ENCODE results near the gene SLC27A1.

The SLC27A1 gene

GRCh38 chr19:17534767-17535166, 64.4 kb downstream of the SLC27A1 start:
- H3K79me2 ChIP-seq: no peaks in the 10 kb centered on the region

GRCh38 chr19:17536955-17537354, 66.6 kb downstream of the SLC27A1 start:
- no peak for TF ChIP-seq CTCF (IDR thresholded peaks at IDR 0.05)
- no peaks in the 10 kb centered on the region for H3K27me3 ChIP-seq (ENCODE audit: control insufficient read depth, insufficient read depth, low read length)
- no peaks in the 10 kb centered on the region for H3K79me2 ChIP-seq
- peaks cover 3% of the 10 kb centered on the region for H3K4me1 ChIP-seq
- H3K27ac ChIP-seq: no peak overlapping the region
- H3K9me3 ChIP-seq (ENCODE audit: control insufficient read depth, low read length): no peaks in the 10 kb centered on the region
- H3K4me2 ChIP-seq (ENCODE audit: low read length): no peak overlapping the region
- H3K4me3 ChIP-seq (ENCODE audit: low read depth, low read length): no peak overlapping the region
- H3K9ac ChIP-seq: no peak overlapping the region
- no peak overlapping the region for H2AFZ ChIP-seq
- no peaks in the 10 kb centered on the region for H3K36me3 ChIP-seq (ENCODE audit: control insufficient read depth, insufficient read depth, low read length)

More at GRCh38 chr19:17534767-17535166, 64.4 kb downstream of the SLC27A1 start:
- Histone ChIP-seq H3K36me3 (ENCODE audit: control insufficient read depth, insufficient read depth, low read length) (no peaks in the 10 kb centered on the region), H3K4me1 (peaks cover 3% of the 10 kb centered on the region), H3K27ac (no peak overlapping the region), H3K27me3 (ENCODE audit: control insufficient read depth, insufficient read depth, low read length) (no peaks in the 10 kb centered on the region), H3K4me2 (ENCODE audit: low read length) (no peak overlapping the region), H3K9me3 (ENCODE audit: control insufficient read depth, low read length) (no peaks in the 10 kb centered on the region), H2AFZ (no peak overlapping the region), H3K4me3 (ENCODE audit: low read depth, low read length) (no peak overlapping the region), H3K9ac (no peak overlapping the region)
- no peak for TF ChIP-seq CTCF (IDR thresholded peaks at IDR 0.05)

GRCh38 chr19:17538684-17539237, 68.4 kb downstream of the SLC27A1 start:
- Histone ChIP-seq H3K27me3 (ENCODE audit: control insufficient read depth, insufficient read depth, low read length) (no peaks in the 10 kb centered on the region), H3K4me1 (peaks cover 3% of the 10 kb centered on the region), H3K27ac (no peak overlapping the region), H2AFZ (peak overlapping the region; percentile 93), H3K9me3 (ENCODE audit: control insufficient read depth, low read length) (no peaks in the 10 kb centered on the region), H3K9ac (peak overlapping the region; percentile 73), H3K36me3 (ENCODE audit: control insufficient read depth, insufficient read depth, low read length) (no peaks in the 10 kb centered on the region), H3K79me2 (no peaks in the 10 kb centered on the region), H3K4me2 (ENCODE audit: low read length) (peak overlapping the region; percentile 80), H3K4me3 (ENCODE audit: low read depth, low read length) (peak overlapping the region; percentile 63)
- TF ChIP-seq CTCF (IDR thresholded peaks at IDR 0.05): no peak

- no peaks in the 10 kb centered on the region for H3K36me3 ChIP-seq (ENCODE audit: control insufficient read depth, insufficient read depth, low read length)
These were observed 69.2 kb downstream of the SLC27A1 start for GRCh38 chr19:17539238-17540117.

More at GRCh38 chr19:17539238-17540117, 69.2 kb downstream of the SLC27A1 start:
- peak overlapping the region; percentile 80 for H3K4me2 ChIP-seq (ENCODE audit: low read length)
- no peaks in the 10 kb centered on the region for H3K9me3 ChIP-seq (ENCODE audit: control insufficient read depth, low read length)
- peak overlapping the region; percentile 73 for H3K9ac ChIP-seq
- peak overlapping the region; percentile 63 for H3K4me3 ChIP-seq (ENCODE audit: low read depth, low read length)
- peak overlapping the region; percentile 93 for H2AFZ ChIP-seq
- peaks cover 3% of the 10 kb centered on the region for H3K4me1 ChIP-seq
- H3K27me3 ChIP-seq (ENCODE audit: control insufficient read depth, insufficient read depth, low read length): no peaks in the 10 kb centered on the region
- peak; percentile 51 for TF ChIP-seq CTCF (IDR thresholded peaks at IDR 0.05)
- H3K79me2 ChIP-seq: no peaks in the 10 kb centered on the region
- peak overlapping the region; percentile 63 for H3K27ac ChIP-seq
